HCT116 (cell line): ENCODE data around the gene CCNB2. TPM values are rescaled to one million over a fixed set of nuclear protein-coding genes. Genes with fewer than 3 reads are reported as not detected.

ENCODE experiments used
- microRNA counts: library from miRNA; unstranded; fragments of <30 nt; microRNA quantifications from one replicate; lab custom pipeline; 2015
- microRNA-seq: library from miRNA; unstranded; fragments of <30 nt; microRNA quantifications from one replicate; pipeline ENCODE4, GENCODE V29; 2016; ENCODE audit warnings: borderline number of aligned reads
- total RNA-seq: library from RNA; stranded (reverse); gene quantifications from one replicate; pipeline ENCODE4 v1.2.1, GENCODE V29; 2021; ENCODE audit not compliant: unreplicated experiment

The CCNB2 gene
- total RNA-seq, 1 experiment from 2014 or later = 88.7 TPM

MicroRNAs encoded within 50 kb of the gene (microRNA counts, 767-probe panel; counts per million panel counts)
- microRNA hsa-miR-2116-5p (lab: Ali Mortazavi, UCI) = not detected

Small RNA genes lying within 50 kb of the gene (microRNA-seq; reads per million reads assigned to microRNA genes)
- gene MIR2116 = 25.4 reads per million, percentile 46 among the genes with 10 or more reads in this experiment

Other genes starting within 250 kb of the CCNB2 start
- gene SLTM, start 171.5 kb upstream of the CCNB2 start, total RNA-seq = 88.7 TPM
- gene RNF111, start 117.5 kb upstream of the CCNB2 start, total RNA-seq = 31.5 TPM
- not detected for gene LDHAL6B, start 101.7 kb downstream of the CCNB2 start, total RNA-seq